ENCODE measurements around the gene NDUFS4. TPM values are rescaled to one million over a fixed set of nuclear protein-coding genes. Genes with fewer than 3 reads are reported as not detected.

NDUFS4 gene
- total and polyA plus RNA-seq, 2 of the 4 experiments (the other 2 are of a cell fraction): 34.2 to 70.1 TPM

DNA sequence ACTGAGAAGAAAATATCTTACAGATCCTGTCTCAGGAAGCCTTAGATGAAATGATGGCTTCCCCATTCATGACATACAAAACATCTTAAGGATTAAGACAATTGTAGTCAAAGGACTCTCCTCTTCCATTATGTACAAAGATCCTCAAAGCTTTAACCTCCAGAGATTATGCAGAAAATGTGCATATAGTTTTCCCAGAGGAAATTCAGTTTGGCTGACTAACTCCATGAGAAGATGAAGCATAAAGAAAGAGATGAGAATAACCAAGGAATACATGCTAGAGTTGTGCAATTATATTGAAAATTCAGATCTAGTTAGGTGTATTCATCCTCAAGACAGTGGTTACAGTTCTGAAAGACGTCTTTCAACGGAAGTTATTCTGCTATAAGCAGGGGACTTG lies 18.6 kb upstream of the NDUFS4 start:
- TF ChIP-seq, protein P1, sequence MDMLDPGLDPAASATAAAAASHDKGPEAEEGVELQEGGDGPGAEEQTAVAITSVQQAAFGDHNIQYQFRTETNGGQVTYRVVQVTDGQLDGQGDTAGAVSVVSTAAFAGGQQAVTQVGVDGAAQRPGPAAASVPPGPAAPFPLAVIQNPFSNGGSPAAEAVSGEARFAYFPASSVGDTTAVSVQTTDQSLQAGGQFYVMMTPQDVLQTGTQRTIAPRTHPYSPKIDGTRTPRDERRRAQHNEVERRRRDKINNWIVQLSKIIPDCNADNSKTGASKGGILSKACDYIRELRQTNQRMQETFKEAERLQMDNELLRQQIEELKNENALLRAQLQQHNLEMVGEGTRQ (IDR thresholded peaks at IDR 0.05; ENCODE audit: low read depth, low read length): no peak
- TF ChIP-seq FOS (IDR thresholded peaks at IDR 0.05; ENCODE audit: low read depth, low read length) (no peak), RCOR1 (IDR thresholded peaks at IDR 0.05; ENCODE audit: insufficient replicate concordance, low read length) (no peak), RFX5 (IDR thresholded peaks at IDR 0.05; ENCODE audit: low read depth, low read length) (no peak), NFE2L2 (IDR thresholded peaks at IDR 0.05; ENCODE audit: low read depth, low read length) (no peak), CEBPB (IDR thresholded peaks at IDR 0.05; ENCODE audit: low read depth, low read length) (no peak), POLR2A (IDR thresholded peaks at IDR 0.05; ENCODE audit: low read depth, low read length) (no peak)
- TF ChIP-seq, protein P2, sequence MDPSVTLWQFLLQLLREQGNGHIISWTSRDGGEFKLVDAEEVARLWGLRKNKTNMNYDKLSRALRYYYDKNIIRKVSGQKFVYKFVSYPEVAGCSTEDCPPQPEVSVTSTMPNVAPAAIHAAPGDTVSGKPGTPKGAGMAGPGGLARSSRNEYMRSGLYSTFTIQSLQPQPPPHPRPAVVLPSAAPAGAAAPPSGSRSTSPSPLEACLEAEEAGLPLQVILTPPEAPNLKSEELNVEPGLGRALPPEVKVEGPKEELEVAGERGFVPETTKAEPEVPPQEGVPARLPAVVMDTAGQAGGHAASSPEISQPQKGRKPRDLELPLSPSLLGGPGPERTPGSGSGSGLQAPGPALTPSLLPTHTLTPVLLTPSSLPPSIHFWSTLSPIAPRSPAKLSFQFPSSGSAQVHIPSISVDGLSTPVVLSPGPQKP (IDR thresholded peaks at IDR 0.05; ENCODE audit: borderline replicate concordance, low read depth, low read length): no peak
- Histone ChIP-seq H4K91ac (ENCODE audit: insufficient read depth, low read depth, low read length) (no peak overlapping the region), H3K4me2 (ENCODE audit: low read depth, low read length) (no peak overlapping the region), H3K36me3 (ENCODE audit: control insufficient read depth, insufficient read depth, low read length) (no peaks in the 10 kb centered on the region), H4K8ac (ENCODE audit: low read depth in 2 of 2, low read length in 2 of 2) (no peak overlapping the region), H3K18ac (ENCODE audit: low read depth, low read length) (no peak overlapping the region), H3K4me3 (ENCODE audit: insufficient read depth, low read depth, low read length) (no peak overlapping the region), H3K27ac (ENCODE audit: insufficient read depth, low read length) (no peak overlapping the region), H3K4me1 (ENCODE audit: control insufficient read depth, insufficient read depth, low read length) (no peaks in the 10 kb centered on the region), H2AFZ (replicated peaks; ENCODE audit: low read length, poor library complexity) (no peak overlapping the region), H2BK5ac (ENCODE audit: low read depth, low read length, poor library complexity, severe bottlenecking) (no peak overlapping the region), H3K9ac (ENCODE audit: low read depth, low read length) (no peak overlapping the region), H2AK5ac (ENCODE audit: low read depth, low read length) (no peak overlapping the region), H3K14ac (replicated peaks; ENCODE audit: low read depth, low read length) (no peak overlapping the region), H2AK9ac (replicated peaks; ENCODE audit: low read depth, low read length, poor library complexity) (no peak overlapping the region), H2BK120ac (ENCODE audit: low read depth, low read length) (no peak overlapping the region), H2BK15ac (ENCODE audit: low read depth, low read length) (no peak overlapping the region), H4K5ac (ENCODE audit: low read depth, low read length) (no peak overlapping the region), H3K79me1 (ENCODE audit: low read depth in 1 of 2, low read length in 2 of 2) (no peaks in the 10 kb centered on the region), H3K9me1 (ENCODE audit: insufficient read depth, low read length) (no peaks in the 10 kb centered on the region), H4K20me1 (ENCODE audit: insufficient read depth, low read length) (no peaks in the 10 kb centered on the region), H2BK20ac (ENCODE audit: low read depth, low read length) (no peak overlapping the region), H3K4ac (ENCODE audit: low read depth, low read length) (no peak overlapping the region), H3K9me3 (ENCODE audit: control insufficient read depth, insufficient read depth, low read length) (no peaks in the 10 kb centered on the region), H3K27me3 (ENCODE audit: control insufficient read depth, insufficient read depth, low read length) (no peaks in the 10 kb centered on the region; the same call in 1 of the 2 replicates), H3K56ac (ENCODE audit: extremely low read depth, insufficient read depth, low read length) (no peak overlapping the region), H3K23ac (ENCODE audit: low read depth, low read length) (no peak overlapping the region)
- no CpG with 5 or more reads among the region's 2 CpGs for WGBS, 2 experiments (ENCODE audit: extremely low coverage in 2 of 2, insufficient read length in 1 of 2)
- no peak for ATAC-seq (ENCODE audit: low read depth)
- no peak for DNase-seq
- CTCF ChIA-PET: no interaction called here
- dilution Hi-C loops (cut with HindIII; ENCODE audit: low sequenced_read_pairs, unreplicated experiment): no loop called here
- POLR2A ChIA-PET (ENCODE audit: unreplicated experiment): no interaction called here
- in situ Hi-C loops (cut with MboI; ENCODE audit: low sequenced_read_pairs): no loop called here
- intact Hi-C loops (cut with micrococcal nuclease): no loop called here
- BruUV-seq (replicated peaks): no TSS peak
